Hematopoietic multipotent progenitor cell (in vitro differentiated cells): ENCODE measurements around the gene MAST2. TPM values are rescaled to one million over a fixed set of nuclear protein-coding genes. Genes with fewer than 3 reads are reported as not detected.

Experiments used
- total RNA-seq: library from RNA; depleted of rRNA; stranded (reverse); fragments of >200 nt; gene quantifications from one replicate; pipeline ENCODE4 v1.2.3, GENCODE V29; 2012

The MAST2 gene
- total RNA-seq, 1 donor, result 24.0 TPM

Other genes with a start within 250 kb of the MAST2 start
- 94.0 TPM for gene NASP, start 219.6 kb upstream of the MAST2 start, total RNA-seq
- 4.3 TPM for gene CCDC17, start 179.6 kb upstream of the MAST2 start, total RNA-seq
- gene GPBP1L1, start 117.1 kb upstream of the MAST2 start, total RNA-seq, result 79.7 TPM
- 34.2 TPM for gene TMEM69, start 115.4 kb upstream of the MAST2 start, total RNA-seq
- gene IPP, start 53.0 kb upstream of the MAST2 start, total RNA-seq, result 0.54 TPM